GM23248 (cell line): Measurements from ENCODE around the gene MTHFSD. TPM values are rescaled to one million over a fixed set of nuclear protein-coding genes. Genes with fewer than 3 reads are reported as not detected.

Source experiments
- DNase-seq: peaks from one replicate; pipeline ENCODE4 v3.0.0-alpha.2; 2015
- H2AFZ ChIP-seq: fragments of 200-600 bp; sonication (generic); 2 replicates; pipeline ENCODE4 v1.6.1; 2016; ENCODE audit warnings: antibody characterized with exemption
- H3F3A ChIP-seq: fragments of 200-600 bp; sonication (generic); 2 replicates; pipeline ENCODE4 v1.6.1; 2016; ENCODE audit warnings: mild to moderate bottlenecking, antibody characterized with exemption, mixed run types; ENCODE audit not compliant: insufficient read depth
- H3K27ac ChIP-seq: fragments of 200-600 bp; sonication (generic); 2 replicates; pipeline ENCODE4 v1.5.1; 2016; ENCODE audit warnings: mild to moderate bottlenecking
- H3K27me3 ChIP-seq: fragments of 200-600 bp; sonication (generic); replicated peaks from 2 replicates; pipeline ENCODE4 v1.6.1; 2016; ENCODE audit warnings: mild to moderate bottlenecking; ENCODE audit not compliant: insufficient read depth
- H3K36me3 ChIP-seq: fragments of 200-600 bp; sonication (generic); 2 replicates; pipeline ENCODE4 v1.6.1; 2016; ENCODE audit warnings: low read depth, mild to moderate bottlenecking
- H3K4me1 ChIP-seq: fragments of 200-600 bp; sonication (generic); 2 replicates; pipeline ENCODE4 v1.6.1; 2016; ENCODE audit warnings: mild to moderate bottlenecking; ENCODE audit not compliant: insufficient read depth
- H3K4me2 ChIP-seq: fragments of 200-600 bp; sonication (generic); one replicate; pipeline ENCODE4 v1.6.1; 2016; ENCODE audit warnings: mild to moderate bottlenecking; ENCODE audit not compliant: unreplicated experiment
- H3K4me3 ChIP-seq: fragments of 200-600 bp; sonication (generic); 2 replicates; pipeline ENCODE4 v1.5.1; 2016; ENCODE audit warnings: mild to moderate bottlenecking
- H3K79me2 ChIP-seq: fragments of 200-600 bp; sonication (generic); 2 replicates; pipeline ENCODE4 v1.6.1; 2016; ENCODE audit warnings: mild to moderate bottlenecking; ENCODE audit not compliant: insufficient read depth
- H3K9ac ChIP-seq: fragments of 200-600 bp; sonication (generic); 2 replicates; pipeline ENCODE4 v1.6.1; 2016; ENCODE audit warnings: mild to moderate bottlenecking
- H3K9me2 ChIP-seq: fragments of 200-600 bp; sonication (generic); 2 replicates; pipeline ENCODE4 v1.6.1; 2016; ENCODE audit warnings: mixed run types, mild to moderate bottlenecking, moderate library complexity; ENCODE audit not compliant: insufficient read depth
- H3K9me3 ChIP-seq: fragments of 200-600 bp; sonication (generic); one replicate; pipeline ENCODE4 v1.6.1; 2017; ENCODE audit warnings: low read depth
- H4K20me1 ChIP-seq: fragments of 200-600 bp; sonication (generic); 2 replicates; pipeline ENCODE4 v1.6.0; 2016; ENCODE audit not compliant: insufficient read depth
- EZH2 ChIP-seq: fragments of 200-600 bp; sonication (generic); IDR thresholded peaks from 2 replicates; pipeline ENCODE4 v1.6.1; 2018; ENCODE audit warnings: antibody characterized with exemption, mild to moderate bottlenecking; ENCODE audit not compliant: insufficient read depth, poor library complexity, severe bottlenecking
- EZH2phosphoT487 ChIP-seq: fragments of 200-600 bp; sonication (generic); IDR thresholded peaks from 2 replicates; pipeline ENCODE4 v1.6.1; 2018; ENCODE audit warnings: antibody characterized with exemption, moderate library complexity, mild to moderate bottlenecking, low read depth; ENCODE audit not compliant: insufficient read depth
- WGBS, 2 experiments: methylation state at CpG; one replicate each; pipeline ENCODE4 v1.1.6; 2015 to 2017; ENCODE audit warnings: low lambda C conversion rate in 2 of 2, low coverage in 1 of 2; ENCODE audit errors: missing lambda C conversion rate in 2 of 2; 5-methylcytosine and 5-hydroxymethylcytosine counted together
- in situ Hi-C: fragments of 300-500 bp; cut with MboI; formaldehyde crosslinking; loops from 2 replicates; pipeline ENCODE4 v1.15.0; 2020
- polyA plus RNA-seq: library from polyadenylated mRNA; unstranded; fragments of >200 nt; fragmentation: Nextera tagmentation; extraction: Ambion mirVana; gene quantifications from 2 replicates; pipeline ENCODE4 v1.2.1, GENCODE V29; 2016
- total RNA-seq: library from RNA; depleted of rRNA; stranded (reverse); fragments of >200 nt; shearing (Covaris generic); gene quantifications from 2 replicates; pipeline ENCODE4 v1.2.3, GENCODE V29; 2014; rRNA removed

MTHFSD gene
- total and polyA plus RNA-seq, 2 experiments from 2014 or later, result 12.9 to 14.0 TPM

- Histone ChIP-seq H3K27me3 (peaks cover 81% of the 10 kb centered on the region), H3K4me2 (no peak overlapping the region)
- 63 to 69% methylated on average over 14 to 15 of the region's 15 CpGs for WGBS, 2 experiments
Measured at GRCh38 chr16:86480444-86480843, 74.6 kb downstream of the MTHFSD start.

More at GRCh38 chr16:86480444-86480843, 74.6 kb downstream of the MTHFSD start:
- H4K20me1 ChIP-seq, result no peaks in the 10 kb centered on the region
- H3K79me2 ChIP-seq, result no peaks in the 10 kb centered on the region
- no peak overlapping the region for H3K9ac ChIP-seq
- no peak overlapping the region for H3K27ac ChIP-seq
- in situ Hi-C loops, result no loop called here
- H3K4me1 ChIP-seq, result no peaks in the 10 kb centered on the region
- H2AFZ ChIP-seq, result no peak overlapping the region
- H3K9me3 ChIP-seq, result no peaks in the 10 kb centered on the region
- no peak overlapping the region for H3K4me3 ChIP-seq
- no peaks in the 10 kb centered on the region for H3K9me2 ChIP-seq
- H3K36me3 ChIP-seq, result no peaks in the 10 kb centered on the region
- TF ChIP-seq EZH2 (no peak), EZH2phosphoT487 (no peak)
- no peaks in the 10 kb centered on the region for H3F3A ChIP-seq
- DNase-seq, result no peak

Other genes starting within 250 kb of the MTHFSD start
- gene FOXF1, start 44.7 kb downstream of the MTHFSD start, total RNA-seq, result 1.5 and 4.0 TPM in 2 replicates
- gene FOXF1, start 44.7 kb downstream of the MTHFSD start, polyA plus RNA-seq, result 4.2 and 4.6 TPM in 2 replicates
- gene FOXC2, start 11.6 kb upstream of the MTHFSD start, total RNA-seq, result 0.51 and 1.2 TPM in 2 replicates
- gene FOXC2, start 11.6 kb upstream of the MTHFSD start, polyA plus RNA-seq, result 2.5 and 3.0 TPM in 2 replicates
- 13.0 and 14.5 TPM in 2 replicates for gene FOXL1, start 23.3 kb upstream of the MTHFSD start, total RNA-seq
- 4.7 and 4.9 TPM in 2 replicates for gene FOXL1, start 23.3 kb upstream of the MTHFSD start, polyA plus RNA-seq